ENCODE results near the gene SLC16A6.
"Not testable (repeated sequence)": the region's sequence is repeated elsewhere in the genome, so short reads cannot be mapped to it uniquely, and the experiment has no call there.

- not testable (repeated sequence) for TF ChIP-seq CTCF (IDR thresholded peaks at IDR 0.05 in 8 of 11, conservative IDR thresholded peaks at IDR 0.05 in 3 of 11); POLR2AphosphoS5 (IDR thresholded peaks at IDR 0.05)
Observed at GRCh38 chr17:68265833-68266232, 25.1 kb downstream of the SLC16A6 start.

Data from spleen (tissue), 7 donors.